CD4-positive, alpha-beta T cell (primary cell): ENCODE results near the gene TPO. TPM values are rescaled to one million over a fixed set of nuclear protein-coding genes. Genes with fewer than 3 reads are reported as not detected.

Source experiments
- ATAC-seq: fragments of 200-7000 bp; cut with Tn5 transposase; one replicate; pipeline ENCODE4 v1.10.0; 2022; ENCODE audit warnings: mild to moderate bottlenecking; ENCODE audit not compliant: poor library complexity
- CTCF ChIA-PET: fragments of 350-600 bp; sonication (Branson Sonifier 250); formaldehyde crosslinking; loops from one replicate; lab custom pipeline; 2021; ENCODE audit warnings: antibody characterized with exemption, inconsistent platforms; lab: Charles Lee
- POLR2A ChIA-PET: fragments of 350-600 bp; sonication (Branson Sonifier 250); formaldehyde crosslinking; loops from one replicate; lab custom pipeline; 2021; ENCODE audit warnings: antibody characterized with exemption, inconsistent platforms; lab: Charles Lee
- DNase-seq, 14 experiments: peaks; one replicate each; pipeline ENCODE4 v3.0.0-alpha.2; 2013 to 2020; ENCODE audit warnings: mixed read lengths in 2 of 14
- H3K27ac ChIP-seq, 2 donors: one replicate each; pipeline versions ENCODE4 v1.5.1 to v1.7.0; 2013; ENCODE audit warnings: low read length in 2 of 2, low read depth in 1 of 2, mild to moderate bottlenecking in 1 of 2
- H3K27me3 ChIP-seq, 2 experiments: 1 replicate in 1 of 2; 2 replicates in 1 of 2; pipeline versions ENCODE4 v1.6.1 to v1.7.0; 2013; ENCODE audit warnings: low read length in 2 of 2, control low read depth in 1 of 2, mild to moderate bottlenecking in 1 of 2, moderate library complexity in 1 of 2; ENCODE audit not compliant: insufficient read depth in 2 of 2, control insufficient read depth in 1 of 2
- H3K36me3 ChIP-seq: one replicate; pipeline ENCODE4 v1.6.1; 2013; ENCODE audit warnings: low read length, control low read depth; ENCODE audit not compliant: insufficient read depth
- H3K4me1 ChIP-seq: one replicate; pipeline ENCODE4 v1.6.1; 2013; ENCODE audit warnings: low read length, control low read depth; ENCODE audit not compliant: insufficient read depth
- H3K4me3 ChIP-seq: one replicate; pipeline ENCODE4 v1.5.1; 2013; ENCODE audit warnings: mild to moderate bottlenecking, low read length, moderate library complexity
- H3K9me3 ChIP-seq, 2 experiments: 1 replicate in 1 of 2; 2 replicates in 1 of 2; pipeline versions ENCODE4 v1.6.1 to v1.7.0; 2013; ENCODE audit warnings: low read length in 2 of 2, mild to moderate bottlenecking in 2 of 2, control low read depth in 1 of 2, moderate library complexity in 1 of 2; ENCODE audit not compliant: control insufficient read depth in 1 of 2, insufficient read depth in 1 of 2
- H3K27ac Mint-ChIP-seq: one replicate; pipeline ENCODE4 v1.8.0; 2020; ENCODE audit warnings: mixed read lengths
- H3K27me3 Mint-ChIP-seq: one replicate; pipeline ENCODE4 v1.8.0; 2021; ENCODE audit warnings: mixed read lengths
- H3K36me3 Mint-ChIP-seq: one replicate; pipeline ENCODE4 v1.8.0; 2021; ENCODE audit warnings: low read depth, mixed read lengths
- H3K4me1 Mint-ChIP-seq: one replicate; pipeline ENCODE4 v1.8.0; 2021; ENCODE audit warnings: low read depth, mixed read lengths
- H3K4me3 Mint-ChIP-seq: one replicate; pipeline ENCODE4 v1.8.0; 2020; ENCODE audit warnings: mild to moderate bottlenecking, mixed read lengths
- H3K9me3 Mint-ChIP-seq: one replicate; pipeline ENCODE4 v1.8.0; 2020; ENCODE audit warnings: mixed read lengths
- CTCF ChIP-seq: fragments of 200-600 bp; IDR thresholded peaks from one replicate; pipeline ENCODE4 v1.8.0; 2022; ENCODE audit warnings: antibody characterized with exemption, mild to moderate bottlenecking
- intact Hi-C, 2 experiments: fragments of 100-400 bp; cut with DNase I in 1 of 2; cut with micrococcal nuclease in 1 of 2; formaldehyde crosslinking; loops; one replicate each; pipeline versions ENCODE4 v1.15.1 to v1.9.0; 2023 to 2025; cut with DNase I, micrococcal nuclease
- total RNA-seq, 174 experiments: library from RNA in 2 of 174; stranded (reverse) in 2 of 174; gene quantifications; one replicate each; pipeline ENCODE4 v1.2.3 and lab custom pipeline; 2021 to 2026

The TPO gene
- total RNA-seq, 2 experiments from 2014 or later: 0.27 TPM; not detected in 1

DNA sequence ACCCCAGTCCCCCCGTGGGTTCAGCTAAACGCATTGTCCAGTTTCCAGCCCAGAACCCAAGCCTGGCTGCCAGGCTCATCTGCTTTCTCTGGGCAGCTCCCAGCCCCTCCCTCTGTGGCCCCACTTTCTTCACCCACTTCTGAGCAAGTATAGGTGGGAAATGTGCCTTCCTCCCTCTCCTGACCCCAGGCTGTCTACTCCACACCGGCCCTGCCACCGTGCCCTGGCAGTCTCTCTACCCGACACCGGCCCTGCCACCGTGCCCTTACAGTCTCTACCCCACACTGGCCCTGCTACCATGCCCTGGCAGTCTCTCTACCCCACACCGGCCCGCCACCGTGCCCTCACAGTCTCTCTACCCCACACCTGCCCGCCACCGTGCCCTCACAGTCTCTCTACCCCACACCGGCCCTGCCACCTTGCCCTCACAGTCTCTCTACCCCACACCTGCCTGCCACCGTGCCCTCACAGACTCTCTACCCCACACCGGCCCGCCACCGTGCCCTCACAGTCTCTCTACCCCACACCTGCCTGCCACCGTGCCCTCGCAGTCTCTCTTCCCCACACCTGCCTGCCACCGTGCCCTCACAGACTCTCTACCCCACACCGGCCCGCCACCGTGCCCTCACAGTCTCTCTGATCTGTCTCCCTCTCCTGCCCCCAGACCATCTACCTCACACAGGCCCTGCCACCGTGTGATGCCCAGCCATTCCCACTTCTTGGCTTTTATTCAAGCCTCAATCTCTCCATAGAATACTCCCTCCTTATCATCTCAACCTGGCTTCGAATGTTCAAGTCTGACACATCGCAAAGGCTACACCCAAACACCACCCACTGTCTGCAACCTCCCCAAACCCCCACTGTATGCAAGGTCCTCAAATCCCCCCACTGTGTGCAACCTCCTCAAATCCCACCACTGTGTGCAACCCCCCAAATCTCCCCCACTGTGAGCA, 108.9 kb downstream of the TPO start:
- H3K27me3 Mint-ChIP-seq: no peaks in the 10 kb centered on the region
- DNase-seq (no peak), ATAC-seq (no peak)
- intact Hi-C loops: no loop called here
- ChIA-PET CTCF (no interaction called here), POLR2A (no interaction called here)
- no peak for TF ChIP-seq CTCF
- Histone ChIP-seq H3K4me1 (peaks cover 29% of the 10 kb centered on the region), H3K36me3 (no peaks in the 10 kb centered on the region), H3K4me3 (no peak overlapping the region), H3K27ac (no peak overlapping the region), H3K27me3 (no peaks in the 10 kb centered on the region), H3K9me3 (peaks cover 0 to 1% of the 10 kb centered on the region in 2 experiments)
- no peaks in the 10 kb centered on the region for H3K36me3 Mint-ChIP-seq
- H3K4me3 Mint-ChIP-seq: no peak overlapping the region
- no peak overlapping the region for H3K27ac Mint-ChIP-seq
- no peaks in the 10 kb centered on the region for H3K9me3 Mint-ChIP-seq
- peaks cover 23% of the 10 kb centered on the region for H3K4me1 Mint-ChIP-seq

GRCh38 chr2:1527153-1527992, 114.1 kb downstream of the TPO start:
- no peak overlapping the region for H3K4me3 Mint-ChIP-seq
- no peaks in the 10 kb centered on the region for H3K27me3 ChIP-seq
- no peak for TF ChIP-seq CTCF
- H3K4me3 ChIP-seq: no peak overlapping the region
- CTCF ChIA-PET: no interaction called here
- H3K36me3 ChIP-seq: no peaks in the 10 kb centered on the region
- H3K27me3 Mint-ChIP-seq: no peaks in the 10 kb centered on the region
- H3K27ac ChIP-seq: no peak overlapping the region
- H3K36me3 Mint-ChIP-seq: no peaks in the 10 kb centered on the region
- no peak overlapping the region for H3K27ac Mint-ChIP-seq
- peaks cover 0 to 13% of the 10 kb centered on the region in 2 experiments for H3K9me3 ChIP-seq
- POLR2A ChIA-PET: no interaction called here
- ATAC-seq (no peak), DNase-seq (no peak)
- intact Hi-C loops: loop anchor here in 1 of 2 experiments (2.0 kb wide), 1 partner anchor 23 kb away; no protein-coding TSS in a partner anchor
- no peaks in the 10 kb centered on the region for H3K4me1 ChIP-seq
- H3K9me3 Mint-ChIP-seq: no peaks in the 10 kb centered on the region
- H3K4me1 Mint-ChIP-seq: no peaks in the 10 kb centered on the region

GRCh38 chr2:1528273-1529064, 115.2 kb downstream of the TPO start:
- no peak for TF ChIP-seq CTCF
- Mint-ChIP-seq H3K36me3 (no peaks in the 10 kb centered on the region), H3K9me3 (no peaks in the 10 kb centered on the region), H3K4me3 (no peak overlapping the region), H3K27ac (no peak overlapping the region), H3K27me3 (no peaks in the 10 kb centered on the region), H3K4me1 (no peaks in the 10 kb centered on the region)
- Histone ChIP-seq H3K9me3 (peaks cover 0 to 13% of the 10 kb centered on the region in 2 experiments), H3K27me3 (no peaks in the 10 kb centered on the region), H3K27ac (no peak overlapping the region), H3K36me3 (no peaks in the 10 kb centered on the region), H3K4me1 (no peaks in the 10 kb centered on the region), H3K4me3 (no peak overlapping the region)
- ChIA-PET POLR2A (no interaction called here), CTCF (no interaction called here)
- ATAC-seq: no peak
- no peak for DNase-seq
- intact Hi-C loops: no loop called here
